Left lung (tissue), 10 donors: ENCODE results near the gene HOXC10. TPM values are rescaled to one million over a fixed set of nuclear protein-coding genes. Genes with fewer than 3 reads are reported as not detected.

Experiments used
- ATAC-seq: fragments of 200-7000 bp; cut with Tn5 transposase; one replicate; pipeline ENCODE4 v1.9.1; 2020; ENCODE audit warnings: moderate library complexity
- DNase-seq, 4 donors: peaks; one replicate each; pipeline ENCODE4 v3.0.0-alpha.2; 2013 to 2020
- H3K27ac ChIP-seq, 2 donors: fragments of 200-600 bp; sonication (generic) in 1 of 2; one replicate each; pipeline versions ENCODE4 v1.5.0 to v1.8.0; 2020 to 2021
- H3K27me3 ChIP-seq, 2 donors: fragments of 200-600 bp; sonication (generic) in 1 of 2; one replicate each; pipeline versions ENCODE4 v1.5.0 to v1.8.0; 2020 to 2021
- H3K36me3 ChIP-seq, 2 donors: fragments of 200-600 bp; sonication (generic) in 1 of 2; one replicate each; pipeline versions ENCODE4 v1.5.0 to v1.8.0; 2020 to 2021
- H3K4me1 ChIP-seq, 2 donors: fragments of 200-600 bp; one replicate each; pipeline ENCODE4 v1.8.0; 2021
- H3K4me3 ChIP-seq, 2 donors: fragments of 200-600 bp; sonication (generic) in 1 of 2; one replicate each; pipeline versions ENCODE4 v1.5.0 to v1.8.0; 2020 to 2021; ENCODE audit warnings: mild to moderate bottlenecking in 1 of 2
- H3K9me3 ChIP-seq, 2 donors: fragments of 200-600 bp; sonication (generic) in 1 of 2; one replicate each; pipeline versions ENCODE4 v1.5.0 to v1.8.0; 2020 to 2021
- CTCF ChIP-seq, 2 donors: fragments of 200-600 bp; sonication (generic) in 1 of 2; IDR thresholded peaks; one replicate each; pipeline versions ENCODE4 v1.5.0 to v1.8.0; 2021; ENCODE audit warnings: antibody characterized with exemption in 2 of 2
- intact Hi-C, 2 donors: fragments of 100-400 bp; cut with DNase I; formaldehyde crosslinking; loops; one replicate each; pipeline versions ENCODE4 v1.11.2 to v1.14.2; 2022
- polyA plus RNA-seq, 6 donors: library from polyadenylated mRNA; unstranded; fragments of 120-200 nt; gene quantifications; one replicate each; pipeline ENCODE4 v1.2.1, GENCODE V29; 2013; ENCODE audit not compliant: insufficient read length in 6 of 6
- total RNA-seq, 2 donors: library from RNA; stranded (reverse); fragmentation: NEBNext Ultra II Directional; extraction: Animal tissue kit (Norgen Biotek cat#: 25700); gene quantifications; one replicate each; pipeline ENCODE4 v1.2.1, GENCODE V29; 2021
- donor health status: DM: no; HTN: yes; CAD: no.
- donor health status: DM: no; HTN: no; CAD: no.

The HOXC10 gene
- total and polyA plus RNA-seq, 8 donors: 0.15 to 0.52 (median 0.31) TPM; not detected in 3

GRCh38 chr12:54017027-54017788, 32.3 kb downstream of the HOXC10 start:
- Histone ChIP-seq H3K27me3 (peaks cover 89 to 100% of the 10 kb centered on the region in 2 donors), H3K36me3 (no peaks in the 10 kb centered on the region), H3K4me1 (peaks cover 0 to 22% of the 10 kb centered on the region in 2 donors), H3K9me3 (no peaks in the 10 kb centered on the region), H3K4me3 (peak overlapping the region; percentile 25 to 28), H3K27ac (no peak overlapping the region)
- TF ChIP-seq CTCF (IDR thresholded peaks at IDR 0.05): no peak
- ATAC-seq: peak; percentile 14
- DNase-seq: peak in 1 of 4 donors; percentile 15
- intact Hi-C loops: no loop called here

DNA sequence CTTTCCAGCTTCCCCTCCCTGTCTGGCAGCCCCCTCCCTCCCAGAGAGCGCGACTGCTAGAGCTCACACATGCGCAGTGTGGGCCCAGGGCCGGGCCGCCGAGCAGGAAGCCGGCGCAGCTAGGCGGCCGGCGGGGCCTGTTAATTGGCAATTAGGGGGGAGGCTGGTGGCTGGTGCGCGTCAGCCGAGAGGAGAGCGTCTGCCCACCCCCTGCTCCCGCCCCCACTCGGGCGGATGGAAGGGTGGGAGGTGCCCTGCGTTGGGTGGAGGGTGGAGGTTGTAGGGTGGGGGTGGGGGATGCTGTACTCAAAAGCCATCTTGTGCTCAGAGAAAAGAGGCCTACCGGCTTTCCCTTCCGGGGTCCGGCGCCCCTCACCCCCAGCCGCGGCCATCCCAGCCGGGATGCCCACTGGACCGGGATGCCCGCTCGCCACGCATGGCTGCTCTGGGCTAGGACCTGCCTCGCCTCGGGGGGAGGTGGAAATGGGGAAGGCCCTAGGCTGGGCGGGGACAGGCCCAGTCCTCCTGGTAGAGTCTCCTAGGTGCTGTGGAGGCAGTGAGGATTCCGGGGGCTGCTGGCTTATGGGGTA, 33.0 kb downstream of the HOXC10 start:
- H3K27ac ChIP-seq: no peak overlapping the region
- ATAC-seq: peak; percentile 86
- DNase-seq: peak in 3 of 4 donors; percentile 72 to 88 (median 76)
- peak overlapping the region; percentile 25 to 28 for H3K4me3 ChIP-seq
- H3K27me3 ChIP-seq: peaks cover 88 to 100% of the 10 kb centered on the region in 2 donors
- no peak for TF ChIP-seq CTCF (IDR thresholded peaks at IDR 0.05)
- intact Hi-C loops: no loop called here
- H3K4me1 ChIP-seq: peaks cover 0 to 22% of the 10 kb centered on the region in 2 donors
- no peaks in the 10 kb centered on the region for H3K36me3 ChIP-seq
- H3K9me3 ChIP-seq: no peaks in the 10 kb centered on the region

- H3K27me3 ChIP-seq: peaks cover 88 to 100% of the 10 kb centered on the region in 2 donors
- no peaks in the 10 kb centered on the region for H3K36me3 ChIP-seq
- ATAC-seq: no peak
- no peaks in the 10 kb centered on the region for H3K9me3 ChIP-seq
- intact Hi-C loops: no loop called here
- peak overlapping the region; percentile 25 to 28 for H3K4me3 ChIP-seq
- peak in 1 of 4 donors; percentile 21 for DNase-seq
- no peak for TF ChIP-seq CTCF (IDR thresholded peaks at IDR 0.05)
- no peak overlapping the region for H3K27ac ChIP-seq
- peaks cover 0 to 22% of the 10 kb centered on the region in 2 donors for H3K4me1 ChIP-seq
Observed at GRCh38 chr12:54018468-54018984, 33.6 kb downstream of the HOXC10 start.

GRCh38 chr12:54019091-54019811, 34.3 kb downstream of the HOXC10 start:
- peaks cover 0 to 20% of the 10 kb centered on the region in 2 donors for H3K4me1 ChIP-seq
- no peaks in the 10 kb centered on the region for H3K9me3 ChIP-seq
- peaks cover 91 to 100% of the 10 kb centered on the region in 2 donors for H3K27me3 ChIP-seq
- ATAC-seq (no peak), DNase-seq (peak in 1 of 4 donors; percentile 31)
- H3K4me3 ChIP-seq: no peak overlapping the region
- no peak for TF ChIP-seq CTCF (IDR thresholded peaks at IDR 0.05)
- intact Hi-C loops: no loop called here
- no peak overlapping the region for H3K27ac ChIP-seq
- H3K36me3 ChIP-seq: no peaks in the 10 kb centered on the region
